ENCODE data around the gene LRRC73.
"Not testable (repeated sequence)": the region's sequence is repeated elsewhere in the genome, so short reads cannot be mapped to it uniquely, and the experiment has no call there.

LRRC73 gene

DNA sequence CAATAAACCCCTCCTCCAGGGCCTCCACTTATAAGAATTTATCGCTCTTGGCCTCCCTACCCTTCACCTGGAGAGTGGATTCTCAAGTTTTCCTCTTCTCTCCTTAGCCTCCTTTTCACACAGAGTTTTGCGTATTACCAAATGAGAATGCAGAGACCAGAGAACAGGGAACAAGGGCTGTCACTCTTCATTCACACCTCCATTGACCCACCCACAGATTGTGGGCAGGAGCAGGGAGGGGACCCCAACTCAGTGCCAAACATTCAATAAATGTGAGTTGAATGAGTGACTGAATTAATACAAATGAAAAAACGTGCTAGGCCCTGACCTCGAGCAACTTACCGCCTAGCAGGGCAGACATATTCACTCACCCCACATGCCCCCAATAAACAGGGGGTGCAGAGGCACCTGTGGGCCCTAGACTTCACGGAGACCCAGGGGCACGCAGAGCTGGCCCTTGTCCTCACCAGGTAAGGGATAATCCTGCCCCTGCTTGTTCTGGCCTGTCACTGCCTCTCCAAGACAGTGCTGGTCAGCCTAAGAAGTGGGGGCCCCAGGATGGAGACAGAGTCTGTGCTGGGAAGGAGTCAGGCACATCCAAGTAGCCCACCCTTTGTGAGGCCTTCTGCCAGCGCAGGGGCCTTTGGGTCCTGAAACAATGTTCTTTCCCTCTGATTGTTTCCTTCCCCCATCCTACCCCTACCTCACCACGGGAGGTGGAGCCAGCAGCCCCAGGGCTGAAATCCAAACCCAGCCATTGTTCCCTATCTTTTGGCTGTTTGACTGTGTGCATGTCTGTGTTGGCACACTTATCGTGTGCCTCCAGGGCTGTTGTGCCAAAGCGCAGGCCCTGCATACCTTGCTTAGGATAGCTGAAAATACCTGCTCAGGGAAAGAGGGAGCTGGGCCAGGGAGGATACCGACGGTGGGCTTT lies 41.1 kb downstream of the LRRC73 start:
- H3K36me3 ChIP-seq: no peaks in the 10 kb centered on the region
- DNase-seq: no peak
- H3K4me3 ChIP-seq (ENCODE audit: low read depth, low read length): no peak overlapping the region
- H3K27ac ChIP-seq: no peak overlapping the region; the same call in 1 of the 2 replicates
- TF ChIP-seq, protein P1, sequence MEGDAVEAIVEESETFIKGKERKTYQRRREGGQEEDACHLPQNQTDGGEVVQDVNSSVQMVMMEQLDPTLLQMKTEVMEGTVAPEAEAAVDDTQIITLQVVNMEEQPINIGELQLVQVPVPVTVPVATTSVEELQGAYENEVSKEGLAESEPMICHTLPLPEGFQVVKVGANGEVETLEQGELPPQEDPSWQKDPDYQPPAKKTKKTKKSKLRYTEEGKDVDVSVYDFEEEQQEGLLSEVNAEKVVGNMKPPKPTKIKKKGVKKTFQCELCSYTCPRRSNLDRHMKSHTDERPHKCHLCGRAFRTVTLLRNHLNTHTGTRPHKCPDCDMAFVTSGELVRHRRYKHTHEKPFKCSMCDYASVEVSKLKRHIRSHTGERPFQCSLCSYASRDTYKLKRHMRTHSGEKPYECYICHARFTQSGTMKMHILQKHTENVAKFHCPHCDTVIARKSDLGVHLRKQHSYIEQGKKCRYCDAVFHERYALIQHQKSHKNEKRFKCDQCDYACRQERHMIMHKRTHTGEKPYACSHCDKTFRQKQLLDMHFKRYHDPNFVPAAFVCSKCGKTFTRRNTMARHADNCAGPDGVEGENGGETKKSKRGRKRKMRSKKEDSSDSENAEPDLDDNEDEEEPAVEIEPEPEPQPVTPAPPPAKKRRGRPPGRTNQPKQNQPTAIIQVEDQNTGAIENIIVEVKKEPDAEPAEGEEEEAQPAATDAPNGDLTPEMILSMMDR (IDR thresholded peaks at IDR 0.05; ENCODE audit: low read depth, low read length): no peak
- H3K27me3 ChIP-seq (ENCODE audit: insufficient read depth, low read depth, severe bottlenecking): no peaks in the 10 kb centered on the region
- no peaks in the 10 kb centered on the region for H3K9me3 ChIP-seq (ENCODE audit: severe bottlenecking)

DNA sequence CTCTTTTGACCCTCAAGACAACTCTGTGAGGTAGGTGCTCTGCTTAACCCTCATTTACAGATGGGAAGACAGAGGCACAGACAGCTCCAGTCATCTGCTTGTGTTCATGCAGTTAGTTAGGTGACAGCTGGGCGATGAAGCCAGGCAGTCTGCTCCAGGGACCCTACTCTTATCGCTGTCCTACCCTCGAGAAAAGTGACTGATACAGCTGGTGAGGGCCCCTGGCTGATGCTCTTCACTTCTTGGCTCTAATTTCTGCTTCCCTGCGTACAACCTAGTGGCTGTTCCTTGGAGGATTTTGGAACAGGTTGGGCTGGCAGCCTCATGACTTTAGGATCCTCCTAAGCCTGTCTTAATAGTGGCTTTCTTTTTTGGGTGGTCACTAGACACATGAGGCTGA lies 41.9 kb downstream of the LRRC73 start:
- Histone ChIP-seq H3K27ac (no peak overlapping the region; the same call in 1 of the 2 replicates), H3K36me3 (no peaks in the 10 kb centered on the region), H3K4me3 (ENCODE audit: low read depth, low read length) (no peak overlapping the region), H3K27me3 (ENCODE audit: insufficient read depth, low read depth, severe bottlenecking) (no peaks in the 10 kb centered on the region), H3K9me3 (ENCODE audit: severe bottlenecking) (no peaks in the 10 kb centered on the region)
- TF ChIP-seq, protein P1 (IDR thresholded peaks at IDR 0.05; ENCODE audit: low read depth, low read length): no peak
- DNase-seq: no peak

DNA sequence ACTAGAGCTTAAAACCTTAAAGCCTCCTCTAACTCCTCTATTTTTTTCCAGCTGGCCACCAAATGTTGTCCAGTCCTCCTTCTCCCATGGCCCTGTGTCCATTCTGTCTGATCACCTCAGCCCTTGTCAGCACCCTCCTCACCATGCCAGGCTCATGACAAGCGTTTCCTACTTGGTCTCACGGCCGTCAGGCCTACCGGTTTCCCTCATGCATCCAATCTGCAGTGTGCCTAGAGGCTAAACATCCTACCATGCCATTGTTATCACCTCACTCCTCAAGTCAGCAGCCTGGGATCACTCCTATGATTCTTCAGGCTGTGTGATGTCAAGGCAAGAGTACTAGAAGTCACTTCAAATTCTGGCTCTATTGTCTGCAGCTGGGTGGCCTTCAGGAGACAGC lies 42.4 kb downstream of the LRRC73 start:
- no peaks in the 10 kb centered on the region for H3K9me3 ChIP-seq (ENCODE audit: severe bottlenecking)
- DNase-seq: no peak
- H3K36me3 ChIP-seq: no peaks in the 10 kb centered on the region
- H3K27ac ChIP-seq: no peak overlapping the region
- TF ChIP-seq, protein P1 (IDR thresholded peaks at IDR 0.05; ENCODE audit: low read depth, low read length): no peak
- no peaks in the 10 kb centered on the region for H3K27me3 ChIP-seq (ENCODE audit: insufficient read depth, low read depth, severe bottlenecking)
- H3K4me3 ChIP-seq (ENCODE audit: low read depth, low read length): no peak overlapping the region

DNA sequence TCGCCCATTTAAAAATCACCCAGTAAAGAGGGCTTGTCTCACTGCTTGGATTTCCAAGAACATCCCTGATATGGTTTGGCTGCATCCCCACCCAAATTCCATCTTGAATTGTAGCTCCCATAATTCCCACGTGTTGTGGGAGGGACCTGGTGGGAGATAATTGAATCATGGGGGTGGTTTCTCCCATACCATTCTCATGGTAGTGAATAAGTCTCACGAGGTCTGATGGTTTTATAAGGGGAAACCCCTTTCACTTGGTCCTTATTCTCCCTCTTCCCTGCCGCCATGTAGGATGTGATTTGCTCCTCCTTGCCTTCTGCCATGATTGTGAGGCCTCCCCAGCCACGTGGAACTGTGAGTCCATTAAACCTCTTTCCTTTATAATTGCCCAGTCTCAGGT lies 42.9 kb downstream of the LRRC73 start:
- H3K27ac ChIP-seq; H3K27me3 ChIP-seq (ENCODE audit: insufficient read depth, low read depth, severe bottlenecking); H3K4me3 ChIP-seq (ENCODE audit: low read depth, low read length); H3K9me3 ChIP-seq (ENCODE audit: severe bottlenecking); DNase-seq; H3K36me3 ChIP-seq: not testable (repeated sequence)

DNA sequence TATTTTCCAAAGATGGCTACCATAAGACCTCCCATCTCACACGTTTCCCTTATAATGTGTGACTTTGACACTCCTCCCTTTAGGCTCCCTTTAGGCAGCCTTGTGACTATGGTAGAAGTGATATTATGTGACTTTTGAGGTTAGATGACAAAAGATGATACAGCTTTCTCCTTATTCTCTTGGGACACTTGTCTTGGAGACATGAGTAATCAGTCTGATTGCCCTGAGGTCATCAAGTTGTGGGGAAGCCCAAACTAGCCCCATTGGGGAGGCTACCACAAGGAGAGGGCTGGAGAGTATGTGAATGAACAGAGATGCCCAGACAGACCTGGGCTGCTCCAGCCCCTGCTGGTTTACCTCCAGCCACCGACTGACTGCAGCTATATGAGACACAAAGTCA lies 44.2 kb downstream of the LRRC73 start:
- Histone ChIP-seq H3K4me3 (ENCODE audit: low read depth, low read length) (no peak overlapping the region), H3K36me3 (no peaks in the 10 kb centered on the region), H3K9me3 (ENCODE audit: severe bottlenecking) (no peaks in the 10 kb centered on the region), H3K27me3 (ENCODE audit: insufficient read depth, low read depth, severe bottlenecking) (no peaks in the 10 kb centered on the region), H3K27ac (no peak overlapping the region)
- TF ChIP-seq, protein P1 (IDR thresholded peaks at IDR 0.05; ENCODE audit: low read depth, low read length): no peak
- no peak for DNase-seq

DNA sequence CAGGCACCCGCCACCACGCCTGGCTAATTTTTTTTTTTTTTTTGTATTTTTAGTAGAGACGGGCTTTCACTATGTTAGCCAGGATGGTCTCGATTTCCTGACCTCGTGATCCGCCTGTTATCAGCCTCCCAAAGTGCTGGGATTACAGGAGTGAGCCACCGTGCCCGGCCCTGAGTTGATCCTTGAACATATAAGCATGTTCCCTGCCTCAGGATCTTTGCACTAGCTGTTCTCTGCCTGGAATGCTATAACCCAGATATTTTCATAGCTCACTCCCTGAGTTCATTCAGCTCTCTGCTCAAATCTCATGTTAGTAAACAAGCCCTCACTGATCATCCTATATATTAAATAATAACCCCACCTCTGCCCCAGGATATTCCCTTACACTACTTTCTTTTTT lies 45.8 kb downstream of the LRRC73 start:
- Histone ChIP-seq H3K36me3 (no peaks in the 10 kb centered on the region), H3K4me3 (ENCODE audit: low read depth, low read length) (no peak overlapping the region), H3K9me3 (ENCODE audit: severe bottlenecking) (no peaks in the 10 kb centered on the region), H3K27ac (no peak overlapping the region), H3K27me3 (ENCODE audit: insufficient read depth, low read depth, severe bottlenecking) (no peaks in the 10 kb centered on the region)
- TF ChIP-seq, protein P1 (IDR thresholded peaks at IDR 0.05; ENCODE audit: low read depth, low read length): no peak
- DNase-seq: no peak
